ENCODE results near the gene NOL4L. TPM values are rescaled to one million over a fixed set of nuclear protein-coding genes. Genes with fewer than 3 reads are reported as not detected.
A peak's percentile ranks its signal among the peaks of the same experiment; 100 is the strongest.

Gene NOL4L, protein sequence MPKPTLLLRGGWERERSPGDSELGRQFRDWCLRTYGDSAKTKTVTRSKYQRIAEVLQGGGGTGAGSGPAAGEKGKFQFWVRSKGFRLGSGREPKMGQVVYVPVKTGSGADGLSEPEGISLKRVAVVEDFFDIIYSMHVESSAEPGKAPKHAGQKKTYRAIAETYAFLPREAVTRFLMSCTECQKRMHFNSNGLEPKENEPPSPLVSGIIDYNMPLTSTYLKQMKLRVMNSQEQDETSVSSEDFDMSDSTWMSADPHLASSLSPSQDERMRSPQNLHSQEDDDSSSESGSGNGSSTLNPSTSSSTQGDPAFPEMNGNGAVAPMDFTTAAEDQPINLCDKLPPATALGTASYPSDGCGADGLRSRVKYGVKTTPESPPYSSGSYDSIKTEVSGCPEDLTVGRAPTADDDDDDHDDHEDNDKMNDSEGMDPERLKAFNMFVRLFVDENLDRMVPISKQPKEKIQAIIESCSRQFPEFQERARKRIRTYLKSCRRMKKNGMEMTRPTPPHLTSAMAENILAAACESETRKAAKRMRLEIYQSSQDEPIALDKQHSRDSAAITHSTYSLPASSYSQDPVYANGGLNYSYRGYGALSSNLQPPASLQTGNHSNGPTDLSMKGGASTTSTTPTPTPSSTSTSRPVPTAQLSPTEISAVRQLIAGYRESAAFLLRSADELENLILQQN
- total RNA-seq (ENCODE audit: unreplicated experiment): 106 TPM
- long read RNA-seq, full-length matches to known transcripts: 5 of 23 reads
- long read RNA-seq, partial matches to known transcripts: 1 of 23 reads
- long read RNA-seq, other reads (novel, unspliced or antisense): 17 of 23 reads

DNA sequence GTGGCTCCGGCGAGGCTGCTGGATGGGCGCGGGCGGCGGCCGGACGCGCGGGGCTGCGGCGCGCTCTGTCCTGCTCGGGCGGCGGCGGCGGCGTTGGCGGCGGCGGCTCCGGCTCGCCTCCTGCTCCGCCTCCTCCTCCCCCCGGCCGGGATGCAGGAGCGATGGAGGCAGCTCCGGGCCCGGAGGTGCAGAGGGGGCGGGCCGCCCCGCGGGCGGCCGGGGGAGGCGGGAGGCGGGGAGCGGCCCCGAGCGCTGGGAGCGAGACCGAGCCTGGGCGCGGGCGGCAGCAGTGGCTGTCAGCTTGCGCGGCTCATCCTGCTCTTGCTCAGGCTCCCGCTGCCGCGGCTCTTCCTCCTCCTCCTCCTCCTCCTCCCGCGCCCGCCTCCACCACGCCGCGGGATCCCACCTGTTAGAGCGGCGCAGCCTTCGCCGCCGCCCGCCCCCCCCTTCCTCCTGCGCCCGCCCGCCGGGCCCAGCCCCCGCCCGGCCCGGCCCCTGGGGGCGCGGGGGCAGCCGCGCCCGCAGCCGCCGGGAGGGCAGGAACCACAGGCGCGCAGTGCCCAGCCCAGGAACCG, at the start of gene NOL4L:
TSS of gene NOL4L (minus strand) at position 323 of the 575 bp plus-strand sequence. CDS start 443 bp downstream, outside the sequence.
- H3K4me3 Mint-ChIP-seq (ENCODE audit: unreplicated experiment): peak within 1 kb of the TSS; percentile 83
- H3K27ac Mint-ChIP-seq (ENCODE audit: unreplicated experiment): peak within 1 kb of the TSS; percentile 28
- H3K36me3 Mint-ChIP-seq (ENCODE audit: unreplicated experiment): no peaks in the 10 kb centered on the region
- H3K27me3 Mint-ChIP-seq (ENCODE audit: unreplicated experiment): peaks cover 44% of the 10 kb centered on the region
- H3K9me3 Mint-ChIP-seq (ENCODE audit: unreplicated experiment): peaks cover 24% of the 10 kb centered on the region
- peaks cover 28% of the 10 kb centered on the region for H3K4me1 Mint-ChIP-seq (ENCODE audit: low read depth, unreplicated experiment)
- DNase-seq: peak; percentile 74
- TF ChIP-seq, protein P1, sequence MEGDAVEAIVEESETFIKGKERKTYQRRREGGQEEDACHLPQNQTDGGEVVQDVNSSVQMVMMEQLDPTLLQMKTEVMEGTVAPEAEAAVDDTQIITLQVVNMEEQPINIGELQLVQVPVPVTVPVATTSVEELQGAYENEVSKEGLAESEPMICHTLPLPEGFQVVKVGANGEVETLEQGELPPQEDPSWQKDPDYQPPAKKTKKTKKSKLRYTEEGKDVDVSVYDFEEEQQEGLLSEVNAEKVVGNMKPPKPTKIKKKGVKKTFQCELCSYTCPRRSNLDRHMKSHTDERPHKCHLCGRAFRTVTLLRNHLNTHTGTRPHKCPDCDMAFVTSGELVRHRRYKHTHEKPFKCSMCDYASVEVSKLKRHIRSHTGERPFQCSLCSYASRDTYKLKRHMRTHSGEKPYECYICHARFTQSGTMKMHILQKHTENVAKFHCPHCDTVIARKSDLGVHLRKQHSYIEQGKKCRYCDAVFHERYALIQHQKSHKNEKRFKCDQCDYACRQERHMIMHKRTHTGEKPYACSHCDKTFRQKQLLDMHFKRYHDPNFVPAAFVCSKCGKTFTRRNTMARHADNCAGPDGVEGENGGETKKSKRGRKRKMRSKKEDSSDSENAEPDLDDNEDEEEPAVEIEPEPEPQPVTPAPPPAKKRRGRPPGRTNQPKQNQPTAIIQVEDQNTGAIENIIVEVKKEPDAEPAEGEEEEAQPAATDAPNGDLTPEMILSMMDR (IDR thresholded peaks at IDR 0.05; ENCODE audit: partially characterized antibody, unreplicated experiment): no peak

GRCh38 chr20:32634041-32634805, 49.1 kb upstream of the NOL4L start:
- Mint-ChIP-seq H3K27me3 (ENCODE audit: unreplicated experiment) (peaks cover 9% of the 10 kb centered on the region), H3K27ac (ENCODE audit: unreplicated experiment) (peak overlapping the region; percentile 31), H3K4me1 (ENCODE audit: low read depth, unreplicated experiment) (peaks cover 17% of the 10 kb centered on the region), H3K36me3 (ENCODE audit: unreplicated experiment) (no peaks in the 10 kb centered on the region), H3K4me3 (ENCODE audit: unreplicated experiment) (no peak overlapping the region), H3K9me3 (ENCODE audit: unreplicated experiment) (peaks cover 6% of the 10 kb centered on the region)
- DNase-seq: no peak
- TF ChIP-seq, protein P1 (IDR thresholded peaks at IDR 0.05; ENCODE audit: partially characterized antibody, unreplicated experiment): no peak

- TF ChIP-seq, protein P1 (IDR thresholded peaks at IDR 0.05; ENCODE audit: partially characterized antibody, unreplicated experiment): no peak
- peaks cover 15% of the 10 kb centered on the region for H3K27me3 Mint-ChIP-seq (ENCODE audit: unreplicated experiment)
- no peaks in the 10 kb centered on the region for H3K36me3 Mint-ChIP-seq (ENCODE audit: unreplicated experiment)
- no peak overlapping the region for H3K27ac Mint-ChIP-seq (ENCODE audit: unreplicated experiment)
- H3K9me3 Mint-ChIP-seq (ENCODE audit: unreplicated experiment): peaks cover 9% of the 10 kb centered on the region
- H3K4me3 Mint-ChIP-seq (ENCODE audit: unreplicated experiment): no peak overlapping the region
- DNase-seq: no peak
- peaks cover 29% of the 10 kb centered on the region for H3K4me1 Mint-ChIP-seq (ENCODE audit: low read depth, unreplicated experiment)
These were observed 47.6 kb upstream of the NOL4L start for GRCh38 chr20:32632461-32633354.

- no peak overlapping the region for H3K4me3 Mint-ChIP-seq (ENCODE audit: unreplicated experiment)
- peaks cover 16% of the 10 kb centered on the region for H3K27me3 Mint-ChIP-seq (ENCODE audit: unreplicated experiment)
- peak; percentile 41 for DNase-seq
- TF ChIP-seq, protein P1 (IDR thresholded peaks at IDR 0.05; ENCODE audit: partially characterized antibody, unreplicated experiment): no peak
- H3K36me3 Mint-ChIP-seq (ENCODE audit: unreplicated experiment): no peaks in the 10 kb centered on the region
- peaks cover 30% of the 10 kb centered on the region for H3K4me1 Mint-ChIP-seq (ENCODE audit: low read depth, unreplicated experiment)
- no peak overlapping the region for H3K27ac Mint-ChIP-seq (ENCODE audit: unreplicated experiment)
- H3K9me3 Mint-ChIP-seq (ENCODE audit: unreplicated experiment): peaks cover 9% of the 10 kb centered on the region
These were observed 46.9 kb upstream of the NOL4L start for GRCh38 chr20:32631933-32632460.
